Measurements from ENCODE around the gene PRR14L.

GRCh38 chr22:31683181-31684105 lies 66.5 kb downstream of the PRR14L start:
- TF ChIP-seq CTCF (IDR thresholded peaks at IDR 0.05) (no peak), POLR2A (IDR thresholded peaks at IDR 0.05) (no peak)
